K562 (cell line): ENCODE measurements around the gene RABL6. TPM values are rescaled to one million over a fixed set of nuclear protein-coding genes. Genes with fewer than 3 reads are reported as not detected.
A peak's percentile ranks its signal among the peaks of the same experiment; 100 is the strongest.

ENCODE experiments used
- ADNP ChIP-seq: fragments of 200-800 bp; sonication (Bioruptor generic); IDR thresholded peaks from 2 replicates; pipeline ENCODE4 v1.6.1; 2016; ENCODE audit warnings: missing genetic modification characterization, missing compliant biosample characterization
- AFF4 ChIP-seq: sonication (generic); formaldehyde crosslinking; IDR thresholded peaks from 2 replicates; pipeline ENCODE4 v1.8.0; 2023; ENCODE audit warnings: mild to moderate bottlenecking, missing genetic modification reagents
- CREB3 ChIP-seq: fragments of 450-650 bp; conservative IDR thresholded peaks from 2 replicates; pipeline ENCODE4 v1.6.1; 2016; ENCODE audit warnings: missing genetic modification characterization, low read depth, mild to moderate bottlenecking, missing compliant biosample characterization, moderate library complexity
- ELK1 ChIP-seq: sonication (generic); formaldehyde crosslinking; IDR thresholded peaks from 2 replicates; pipeline ENCODE4 v1.8.1; 2022; ENCODE audit warnings: missing genetic modification reagents
- FOXK2 ChIP-seq, 2 experiments: fragments of 450-650 bp; IDR thresholded peaks in 1 of 2; conservative IDR thresholded peaks in 1 of 2; 2 replicates each; pipeline ENCODE4 v1.6.1; 2016; ENCODE audit warnings: low read depth in 2 of 2, mild to moderate bottlenecking in 1 of 2
- HDAC6 ChIP-seq: IDR thresholded peaks from 2 replicates; pipeline ENCODE4 v1.6.1; 2012; ENCODE audit warnings: low read depth, mild to moderate bottlenecking, control low read depth, inconsistent platforms, low read length, moderate library complexity
- HMG20A ChIP-seq: fragments of 450-650 bp; formaldehyde crosslinking; conservative IDR thresholded peaks from 2 replicates; pipeline ENCODE4 v1.4.0; 2020; ENCODE audit warnings: mild to moderate bottlenecking, mixed read lengths
- NFIC ChIP-seq: fragments of 450-650 bp; IDR thresholded peaks from 2 replicates; pipeline ENCODE4 v1.6.1; 2017; ENCODE audit warnings: mild to moderate bottlenecking, inconsistent platforms
- RAD51 ChIP-seq: fragments of 450-650 bp; IDR thresholded peaks from 2 replicates; pipeline ENCODE4 v1.7.1; 2016; ENCODE audit warnings: low read depth, mild to moderate bottlenecking, borderline replicate concordance
- RCOR1 ChIP-seq, 2 experiments: IDR thresholded peaks; 2 replicates each; pipeline ENCODE4 v1.6.1; 2012; ENCODE audit warnings: low read depth in 2 of 2, low read length in 2 of 2, borderline replicate concordance in 1 of 2, improper control_type of control experiment in 1 of 2
- SMC3 ChIP-seq: conservative IDR thresholded peaks from 2 replicates; pipeline ENCODE4 v1.6.1; 2011; ENCODE audit warnings: low read depth, low read length, improper control_type of control experiment; ENCODE audit not compliant: insufficient read depth
- TEAD1 ChIP-seq, 2 experiments: fragments of 450-650 bp in 1 of 2; sonication (generic) in 1 of 2; formaldehyde crosslinking; IDR thresholded peaks; 2 replicates each; pipeline versions ENCODE4 v1.4.0 to v1.8.0; 2020 to 2022; ENCODE audit warnings: mild to moderate bottlenecking in 2 of 2, missing genetic modification reagents in 1 of 2
- ZBTB1 ChIP-seq: sonication (generic); formaldehyde crosslinking; IDR thresholded peaks from 2 replicates; pipeline ENCODE4 v1.8.1; 2023; ENCODE audit warnings: missing genetic modification reagents, low read depth, mild to moderate bottlenecking, borderline replicate concordance
- ZNF124 ChIP-seq: sonication (generic); formaldehyde crosslinking; IDR thresholded peaks from 2 replicates; pipeline ENCODE4 v1.8.1; 2022; ENCODE audit warnings: missing genetic modification reagents
- ZNF384 ChIP-seq: IDR thresholded peaks from 2 replicates; pipeline ENCODE4 v1.6.1; 2012; ENCODE audit warnings: low read depth, low read length, improper control_type of control experiment
- ZNF609 ChIP-seq: sonication (generic); formaldehyde crosslinking; IDR thresholded peaks from 2 replicates; pipeline ENCODE4 v1.8.1; 2023; ENCODE audit warnings: missing genetic modification reagents, mild to moderate bottlenecking, borderline replicate concordance
- polyA plus RNA-seq, 8 experiments: library from polyadenylated mRNA; depleted of rRNA in 4 of 8; stranded (reverse) in 5 of 8; unstranded in 3 of 8; fragments of >200 nt; fragmentation: Nextera tagmentation in 2 of 8; fragmentation: Illumina TruSeq in 1 of 8; extraction: Ambion mirVana in 2 of 8; extraction: Trizol in 1 of 8; gene quantifications; 2 replicates each; pipeline versions ENCODE4 v1.2.1 to v1.2.3, GENCODE V29; 2011 to 2014; ENCODE audit warnings: inconsistent platforms in 1 of 8, missing spikeins in 1 of 8
- total RNA-seq, 7 experiments: library from RNA; depleted of rRNA in 6 of 7; stranded (reverse); fragments of >200 nt in 6 of 7; fragmentation: Illumina TruSeq in 2 of 7; extraction: Trizol in 2 of 7; gene quantifications; 2 replicates each; pipeline versions ENCODE4 v1.2.1 to v1.2.3, GENCODE V29; 2011 to 2021; ENCODE audit warnings: low replicate concordance in 1 of 7

Gene RABL6
- total and polyA plus RNA-seq, 9 of the 15 experiments (the other 6 are each of a cell fraction or from before 2014, with no cell fraction given): 5.6 to 181 (median 84.5) TPM

GRCh38 chr9:136882109-136882946 lies 74.6 kb downstream of the RABL6 start (continued):
- TF ChIP-seq AFF4 (CRISPR knock-in tag): no peak
- no peak for TF ChIP-seq ELK1 (CRISPR knock-in tag)
- TF ChIP-seq SMC3: no peak
- no peak for TF ChIP-seq RAD51
- TF ChIP-seq CREB3 (tag): no peak
- no peak for TF ChIP-seq ZNF124
- TF ChIP-seq ZNF609 (CRISPR knock-in tag): no peak
- no peak for TF ChIP-seq ADNP (tag)
- TF ChIP-seq RCOR1 (IDR thresholded peaks at IDR 0.05; ENCODE audit: borderline replicate concordance in 1 of 2, low read depth in 2 of 2, low read length in 2 of 2): peak in 1 of 2 experiments; percentile 39; a peak in 1 of 4 replicates
- no peak for TF ChIP-seq HMG20A
- peak in 1 of 2 experiments; percentile 52; a peak in 1 of 4 replicates for TF ChIP-seq FOXK2 (conservative IDR thresholded peaks at IDR 0.05 in 1 of 2, IDR thresholded peaks at IDR 0.05 in 1 of 2; ENCODE audit: low read depth in 2 of 2)
- TF ChIP-seq TEAD1 (CRISPR knock-in tag; IDR thresholded peaks at IDR 0.05): no peak
- no peak for TF ChIP-seq HDAC6
- no peak for TF ChIP-seq ZBTB1 (CRISPR knock-in tag)
- no peak for TF ChIP-seq ZNF384
- TF ChIP-seq NFIC: no peak
